GM23338 (cell line): ENCODE measurements around the gene CDYL2. TPM values are rescaled to one million over a fixed set of nuclear protein-coding genes. Genes with fewer than 3 reads are reported as not detected.

Experiments
- ATAC-seq: fragments of 200-7000 bp; cut with Tn5 transposase; 3 replicates; pipeline ENCODE4 v1.9.1; 2020
- DNase-seq: peaks from one replicate; pipeline ENCODE4 v3.0.0-alpha.2; 2015; ENCODE audit warnings: low spot score
- H2AFZ ChIP-seq: fragments of 200-600 bp; sonication (generic); 2 replicates; pipeline ENCODE4 v1.8.0; 2016; ENCODE audit warnings: antibody characterized with exemption, mild to moderate bottlenecking, moderate library complexity
- H3F3A ChIP-seq: fragments of 200-600 bp; sonication (generic); replicated peaks from 2 replicates; pipeline ENCODE4 v1.8.0; 2017; ENCODE audit warnings: antibody characterized with exemption, mixed run types, low read depth
- H3K27ac ChIP-seq: fragments of 200-600 bp; sonication (generic); 2 replicates; pipeline ENCODE4 v1.6.1; 2016; ENCODE audit warnings: low read depth
- H3K27me3 ChIP-seq: fragments of 200-600 bp; sonication (generic); 2 replicates; pipeline ENCODE4 v1.8.0; 2016; ENCODE audit warnings: mild to moderate bottlenecking, mixed run types, moderate library complexity; ENCODE audit not compliant: insufficient read depth
- H3K36me3 ChIP-seq: fragments of 200-600 bp; sonication (generic); 2 replicates; pipeline ENCODE4 v1.8.0; 2016; ENCODE audit warnings: mild to moderate bottlenecking; ENCODE audit not compliant: insufficient read depth
- H3K4me1 ChIP-seq: fragments of 200-600 bp; sonication (generic); 2 replicates; pipeline ENCODE4 v1.8.0; 2016; ENCODE audit warnings: mild to moderate bottlenecking, moderate library complexity; ENCODE audit not compliant: insufficient read depth
- H3K4me2 ChIP-seq: fragments of 200-600 bp; sonication (generic); 2 replicates; pipeline ENCODE4 v1.7.1; 2017; ENCODE audit warnings: mixed run types
- H3K4me3 ChIP-seq: fragments of 200-600 bp; sonication (generic); 2 replicates; pipeline ENCODE4 v1.6.1; 2016; ENCODE audit warnings: mixed run types
- H3K79me2 ChIP-seq: fragments of 200-600 bp; sonication (generic); replicated peaks from 2 replicates; pipeline ENCODE4 v1.8.0; 2017; ENCODE audit warnings: mild to moderate bottlenecking; ENCODE audit not compliant: insufficient read depth
- H3K9me2 ChIP-seq: fragments of 200-600 bp; sonication (generic); 2 replicates; pipeline ENCODE4 v1.8.0; 2017; ENCODE audit not compliant: insufficient read depth
- H4K20me1 ChIP-seq: fragments of 200-600 bp; sonication (generic); replicated peaks from 2 replicates; pipeline ENCODE4 v1.8.0; 2017; ENCODE audit warnings: mild to moderate bottlenecking; ENCODE audit not compliant: insufficient read depth
- H3K27ac Mint-ChIP-seq: 2 replicates; pipeline ENCODE4 v1.8.0; 2020; ENCODE audit warnings: inconsistent platforms, mild to moderate bottlenecking, moderate library complexity, mixed read lengths
- H3K27me3 Mint-ChIP-seq: 3 replicates; pipeline ENCODE4 v1.8.0; 2022; ENCODE audit warnings: low read depth, mild to moderate bottlenecking, moderate library complexity, mixed read lengths, inconsistent platforms; ENCODE audit not compliant: insufficient read depth, poor library complexity
- H3K36me3 Mint-ChIP-seq: 3 replicates; pipeline ENCODE4 v1.8.0; 2021; ENCODE audit warnings: low read depth, mild to moderate bottlenecking, inconsistent platforms, moderate library complexity, mixed read lengths
- H3K4me1 Mint-ChIP-seq: 3 replicates; pipeline ENCODE4 v1.8.0; 2020; ENCODE audit warnings: mild to moderate bottlenecking, inconsistent platforms, mixed read lengths
- H3K4me3 Mint-ChIP-seq: 3 replicates; pipeline ENCODE4 v1.8.0; 2021; ENCODE audit warnings: moderate library complexity, mild to moderate bottlenecking, inconsistent platforms, mixed read lengths
- H3K9me3 Mint-ChIP-seq: 3 replicates; pipeline ENCODE4 v1.8.0; 2020; ENCODE audit warnings: moderate library complexity, mild to moderate bottlenecking, inconsistent platforms, mixed read lengths
- CREB1 ChIP-seq: fragments of 250-450 bp; sonication (Bioruptor Pico); IDR thresholded peaks from 2 replicates; pipeline ENCODE4 v1.5.0; 2020; ENCODE audit warnings: low read depth, mild to moderate bottlenecking, moderate library complexity
- CTCF ChIP-seq, 2 experiments: fragments of 200-600 bp in 1 of 2; sonication (generic) in 1 of 2; conservative IDR thresholded peaks; 2 replicates each; pipeline versions ENCODE4 v1.5.1 to v1.6.1; 2016 to 2017; ENCODE audit warnings: antibody characterized with exemption in 2 of 2, low read depth in 2 of 2, mild to moderate bottlenecking in 2 of 2, moderate library complexity in 1 of 2
- ETS1 ChIP-seq: IDR thresholded peaks from 2 replicates; pipeline ENCODE4 v1.6.1; 2016; ENCODE audit warnings: antibody characterized with exemption
- EZH2 ChIP-seq: fragments of 200-600 bp; sonication (generic); IDR thresholded peaks from one replicate; pipeline ENCODE4 v1.8.0; 2017; ENCODE audit warnings: antibody characterized with exemption, mild to moderate bottlenecking, low read depth; ENCODE audit not compliant: unreplicated experiment
- EZH2phosphoT487 ChIP-seq: fragments of 200-600 bp; sonication (generic); IDR thresholded peaks from one replicate; pipeline ENCODE4 v1.8.1; 2018; ENCODE audit warnings: antibody characterized with exemption; ENCODE audit not compliant: unreplicated experiment
- JUNB ChIP-seq: IDR thresholded peaks from one replicate; pipeline ENCODE4 v1.6.1; 2016; ENCODE audit warnings: antibody characterized with exemption; ENCODE audit not compliant: unreplicated experiment
- NANOG ChIP-seq: IDR thresholded peaks from 2 replicates; pipeline ENCODE4 v1.6.1; 2016; ENCODE audit warnings: antibody characterized with exemption, borderline replicate concordance
- POLR2AphosphoS5 ChIP-seq: IDR thresholded peaks from 2 replicates; pipeline ENCODE4 v1.6.1; 2016; ENCODE audit warnings: antibody characterized with exemption, low read depth
- REST ChIP-seq: IDR thresholded peaks from one replicate; pipeline ENCODE4 v1.6.1; 2018; ENCODE audit warnings: antibody characterized with exemption; ENCODE audit not compliant: unreplicated experiment
- STAT1 ChIP-seq: IDR thresholded peaks from one replicate; pipeline ENCODE4 v1.6.1; 2016; ENCODE audit warnings: antibody characterized with exemption; ENCODE audit not compliant: unreplicated experiment
- ZNF114 ChIP-seq: fragments of 250-450 bp; sonication (Bioruptor Pico); IDR thresholded peaks from 2 replicates; pipeline ENCODE4 v1.5.0; 2020; ENCODE audit warnings: mild to moderate bottlenecking, moderate library complexity
- ZNF331 ChIP-seq: fragments of 250-450 bp; sonication (Bioruptor Pico); IDR thresholded peaks from 2 replicates; pipeline ENCODE4 v1.5.0; 2020; ENCODE audit warnings: low read depth, mild to moderate bottlenecking, moderate library complexity
- ZNF462 ChIP-seq: fragments of 250-450 bp; sonication (Bioruptor Pico); IDR thresholded peaks from 2 replicates; pipeline ENCODE4 v1.5.0; 2020; ENCODE audit warnings: mild to moderate bottlenecking, moderate library complexity
- polyA plus RNA-seq: library from polyadenylated mRNA; unstranded; fragments of >200 nt; fragmentation: Nextera tagmentation; extraction: Ambion mirVana; gene quantifications from 2 replicates; pipeline ENCODE4 v1.2.1, GENCODE V29; 2016
- total RNA-seq: library from RNA; depleted of rRNA; stranded (reverse); fragments of >200 nt; shearing (Covaris generic); gene quantifications from 2 replicates; pipeline ENCODE4 v1.2.3, GENCODE V29; 2014

CDYL2 gene
- total and polyA plus RNA-seq, 2 experiments from 2014 or later: 0.82 to 4.3 TPM

- Histone ChIP-seq H3K9me2 (no peaks in the 10 kb centered on the region), H2AFZ (no peak overlapping the region), H3F3A (no peaks in the 10 kb centered on the region), H3K79me2 (no peaks in the 10 kb centered on the region), H3K27ac (no peak overlapping the region), H3K4me1 (no peaks in the 10 kb centered on the region), H3K27me3 (no peaks in the 10 kb centered on the region), H3K36me3 (no peaks in the 10 kb centered on the region), H3K4me3 (no peak overlapping the region), H3K4me2 (no peak overlapping the region), H4K20me1 (no peaks in the 10 kb centered on the region)
- H3K4me3 Mint-ChIP-seq: no peak overlapping the region
- H3K27ac Mint-ChIP-seq: no peak overlapping the region
- H3K27me3 Mint-ChIP-seq: peaks cover 2% of the 10 kb centered on the region
- peaks cover 11% of the 10 kb centered on the region; the same call in 2 of the 3 replicates for H3K9me3 Mint-ChIP-seq
- DNase-seq: no peak
- ATAC-seq: no peak
- peaks cover 8% of the 10 kb centered on the region for H3K4me1 Mint-ChIP-seq
- TF ChIP-seq EZH2phosphoT487 (no peak), ZNF462 (no peak), ZNF331 (CRISPR knock-in tag) (no peak), CTCF (conservative IDR thresholded peaks at IDR 0.05; ENCODE audit: low read depth in 2 of 2) (no peak), STAT1 (no peak), NANOG (no peak), CREB1 (no peak), POLR2AphosphoS5 (no peak), JUNB (no peak), EZH2 (no peak), ETS1 (no peak), ZNF114 (CRISPR knock-in tag) (no peak), REST (no peak)
- H3K36me3 Mint-ChIP-seq: peaks cover 3% of the 10 kb centered on the region; the same call in 2 of the 3 replicates
Measured at GRCh38 chr16:80607204-80607603, 197.2 kb downstream of the CDYL2 start.
